ENCODE results near the gene KHDRBS1.

GRCh38 chr1:31976401-31976800 is 37.3 kb upstream of the KHDRBS1 start:
- TF ChIP-seq CTCF (conservative IDR thresholded peaks at IDR 0.05; ENCODE audit: low read depth, low read length) (no peak), EZH2 (IDR thresholded peaks at IDR 0.05; ENCODE audit: low read length, unreplicated experiment) (no peak), EZH2phosphoT487 (IDR thresholded peaks at IDR 0.05; ENCODE audit: borderline replicate concordance, low read length) (no peak)

Measured in PC-3 (cell line).